AG04450 (cell line): ENCODE data around the gene KIAA1328. TPM values are rescaled to one million over a fixed set of nuclear protein-coding genes. Genes with fewer than 3 reads are reported as not detected.
"Not testable (repeated sequence)": the region's sequence is repeated elsewhere in the genome, so short reads cannot be mapped to it uniquely, and the experiment has no call there.

Experiments used
- CTCF ChIA-PET: fragments of 300-600, 350-600 bp; formaldehyde crosslinking; extraction: SDS; loops from one replicate; lab custom pipeline; 2022; ENCODE audit warnings: antibody characterized with exemption, inconsistent platforms; lab: Charles Lee
- POLR2A ChIA-PET: fragments of 350-600 bp; formaldehyde crosslinking; extraction: SDS; loops from one replicate; lab custom pipeline; 2021; ENCODE audit warnings: antibody characterized with exemption, inconsistent platforms; lab: Yijun Ruan, JAX
- DNase-seq: peaks from one replicate; pipeline ENCODE4 v3.0.0-alpha.2; 2011; ENCODE audit warnings: low read depth, low spot score
- H3K27ac ChIP-seq: one replicate; pipeline ENCODE4 v1.5.1; 2012; ENCODE audit warnings: low read depth, low read length, control low read depth
- H3K27me3 ChIP-seq: one replicate; pipeline ENCODE4 v1.6.0; 2012; ENCODE audit warnings: low read length; ENCODE audit not compliant: control insufficient read depth, insufficient read depth
- H3K4me3 ChIP-seq: 2 replicates; pipeline ENCODE4 v1.5.1; 2011; ENCODE audit warnings: mild to moderate bottlenecking, low read depth, low read length, control low read depth
- H3K9me3 ChIP-seq: 2 replicates; pipeline ENCODE4 v1.5.1; 2012; ENCODE audit warnings: low read length; ENCODE audit not compliant: control insufficient read depth, insufficient read depth
- polyA plus RNA-seq: library from polyadenylated mRNA; depleted of rRNA; stranded (reverse); fragments of >200 nt; gene quantifications from 2 replicates; pipeline ENCODE4 v1.2.3, GENCODE V29; 2011
- TF ChIP-seq, protein P1 (sequence below): IDR thresholded peaks from 2 replicates; pipeline ENCODE4 v1.5.1; 2011; ENCODE audit warnings: low read depth, low read length, control low read depth, inconsistent platforms

The KIAA1328 gene
- polyA plus RNA-seq, 1 experiment = 3.9 TPM

DNA sequence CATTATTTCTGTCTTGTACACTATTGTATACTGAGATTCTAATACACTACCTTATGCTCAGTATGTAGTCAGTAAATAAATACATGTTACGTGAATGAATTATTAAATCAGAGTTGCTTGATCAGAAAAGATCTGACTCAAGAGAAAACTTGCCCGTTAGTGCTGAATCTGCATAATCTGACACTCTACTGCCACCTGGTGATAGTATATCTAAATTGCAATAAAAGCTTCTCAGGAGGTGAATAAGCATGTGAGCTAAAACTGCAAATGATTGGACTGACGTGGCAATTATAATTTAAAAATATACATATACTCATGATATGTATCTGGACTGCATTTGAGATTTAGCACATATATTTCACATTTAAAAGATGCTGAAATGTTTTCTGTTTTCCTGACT, 70.4 kb downstream of the KIAA1328 start:
- H3K9me3 ChIP-seq = no peaks in the 10 kb centered on the region

GRCh38 chr18:36900466-36900865, 71.5 kb downstream of the KIAA1328 start:
- no peaks in the 10 kb centered on the region for H3K27me3 ChIP-seq
- H3K4me3 ChIP-seq = no peak overlapping the region
- POLR2A ChIA-PET = no interaction called here
- TF ChIP-seq, protein P1, sequence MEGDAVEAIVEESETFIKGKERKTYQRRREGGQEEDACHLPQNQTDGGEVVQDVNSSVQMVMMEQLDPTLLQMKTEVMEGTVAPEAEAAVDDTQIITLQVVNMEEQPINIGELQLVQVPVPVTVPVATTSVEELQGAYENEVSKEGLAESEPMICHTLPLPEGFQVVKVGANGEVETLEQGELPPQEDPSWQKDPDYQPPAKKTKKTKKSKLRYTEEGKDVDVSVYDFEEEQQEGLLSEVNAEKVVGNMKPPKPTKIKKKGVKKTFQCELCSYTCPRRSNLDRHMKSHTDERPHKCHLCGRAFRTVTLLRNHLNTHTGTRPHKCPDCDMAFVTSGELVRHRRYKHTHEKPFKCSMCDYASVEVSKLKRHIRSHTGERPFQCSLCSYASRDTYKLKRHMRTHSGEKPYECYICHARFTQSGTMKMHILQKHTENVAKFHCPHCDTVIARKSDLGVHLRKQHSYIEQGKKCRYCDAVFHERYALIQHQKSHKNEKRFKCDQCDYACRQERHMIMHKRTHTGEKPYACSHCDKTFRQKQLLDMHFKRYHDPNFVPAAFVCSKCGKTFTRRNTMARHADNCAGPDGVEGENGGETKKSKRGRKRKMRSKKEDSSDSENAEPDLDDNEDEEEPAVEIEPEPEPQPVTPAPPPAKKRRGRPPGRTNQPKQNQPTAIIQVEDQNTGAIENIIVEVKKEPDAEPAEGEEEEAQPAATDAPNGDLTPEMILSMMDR = no peak
- no peak for DNase-seq
- CTCF ChIA-PET = no interaction called here
- H3K27ac ChIP-seq = no peak overlapping the region
- no peaks in the 10 kb centered on the region for H3K9me3 ChIP-seq

More for the DNA sequence above, 70.4 kb downstream of the KIAA1328 start:
- TF ChIP-seq, protein P1 = no peak
- DNase-seq = no peak
- ChIA-PET CTCF (no interaction called here), POLR2A (no interaction called here)
- Histone ChIP-seq H3K27me3 (no peaks in the 10 kb centered on the region), H3K4me3 (no peak overlapping the region), H3K27ac (no peak overlapping the region)

DNA sequence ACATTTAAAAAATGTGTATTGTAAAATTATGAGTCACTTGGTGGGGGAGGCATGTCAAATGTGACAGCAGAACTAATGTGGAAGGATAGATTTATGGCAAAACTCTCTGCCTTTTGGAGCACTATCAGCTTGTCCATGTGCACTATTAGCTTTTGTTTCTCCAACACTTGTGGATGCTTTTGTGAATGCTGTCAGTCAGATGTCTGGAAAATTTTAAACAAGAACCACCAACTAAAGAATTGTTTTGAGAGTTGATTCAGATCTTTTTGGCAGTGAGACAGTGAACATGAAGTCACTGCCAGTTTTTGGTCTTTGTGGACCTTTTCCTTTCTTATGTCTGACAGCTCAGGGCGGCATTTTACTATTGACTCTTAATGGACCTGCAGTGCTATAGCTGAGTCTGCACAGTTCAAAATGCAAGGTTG, 72.4 kb downstream of the KIAA1328 start:
- TF ChIP-seq, protein P1 = no peak
- H3K27ac ChIP-seq = no peak overlapping the region
- H3K4me3 ChIP-seq = no peak overlapping the region
- ChIA-PET POLR2A (no interaction called here), CTCF (no interaction called here)
- no peaks in the 10 kb centered on the region for H3K27me3 ChIP-seq
- DNase-seq = no peak
- H3K9me3 ChIP-seq = no peaks in the 10 kb centered on the region

DNA sequence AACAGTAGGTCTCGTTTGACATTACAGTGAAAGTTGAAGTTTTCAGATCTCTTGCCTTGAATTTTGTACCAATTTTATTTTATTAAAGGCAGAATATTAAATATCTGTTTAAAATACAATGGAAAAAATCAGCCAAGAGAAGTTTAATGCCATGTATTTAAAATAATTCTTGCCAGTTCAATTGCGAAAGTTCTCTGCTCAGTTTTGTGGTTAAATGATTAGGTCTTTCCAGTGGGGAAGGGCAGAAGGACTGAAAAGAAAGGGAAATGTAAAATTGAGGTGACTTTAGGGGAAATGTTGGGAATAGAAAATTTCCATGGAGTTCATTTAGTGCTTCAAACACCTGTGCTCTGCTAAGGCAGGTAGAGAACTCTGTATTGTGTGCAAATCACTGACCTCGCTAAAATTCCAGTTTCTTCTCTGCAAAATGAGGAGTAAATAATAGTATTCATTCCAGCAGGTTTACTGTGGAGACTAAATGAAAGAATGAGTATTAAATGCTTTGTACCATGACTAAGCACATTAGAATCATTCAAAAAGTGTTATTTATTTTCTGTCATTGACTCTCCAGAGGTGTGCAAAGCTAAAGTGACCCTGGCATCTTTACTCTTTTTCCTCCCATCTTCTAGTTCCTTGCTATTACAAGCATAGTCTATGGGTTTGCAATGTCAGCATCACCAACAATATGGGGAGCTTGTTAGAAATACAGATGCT, 74.4 kb downstream of the KIAA1328 start:
- DNase-seq = no peak

DNA sequence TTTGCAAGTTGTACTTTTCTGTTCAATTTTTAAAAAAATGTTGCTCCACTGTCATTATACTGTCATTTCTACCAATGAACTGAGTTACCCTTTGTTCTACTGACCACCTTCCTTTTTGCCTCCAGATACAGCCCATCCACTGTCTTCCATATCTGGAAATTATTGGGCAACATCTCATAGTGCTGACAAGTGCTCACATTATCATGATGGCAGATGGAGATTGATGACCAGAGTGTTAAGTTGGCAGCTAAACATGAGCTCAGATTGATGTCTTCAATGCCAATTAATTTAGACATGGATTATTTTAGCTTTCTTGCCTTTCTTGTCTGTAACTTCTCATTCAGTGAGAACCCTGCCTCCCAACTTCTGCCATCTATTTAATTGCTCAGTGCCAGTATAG, 76.6 kb downstream of the KIAA1328 start:
- TF ChIP-seq, protein P1 = no peak
- Histone ChIP-seq H3K4me3 (no peak overlapping the region), H3K27ac (no peak overlapping the region), H3K9me3 (no peaks in the 10 kb centered on the region), H3K27me3 (no peaks in the 10 kb centered on the region)
- POLR2A ChIA-PET = no interaction called here
- CTCF ChIA-PET = no interaction called here
- DNase-seq = no peak

More for the DNA sequence above, 74.4 kb downstream of the KIAA1328 start:
- POLR2A ChIA-PET = no interaction called here
- no peak overlapping the region for H3K27ac ChIP-seq
- H3K4me3 ChIP-seq = no peak overlapping the region
- no peaks in the 10 kb centered on the region for H3K9me3 ChIP-seq
- CTCF ChIA-PET = no interaction called here
- TF ChIP-seq, protein P1 = no peak
- no peaks in the 10 kb centered on the region for H3K27me3 ChIP-seq

- H3K27ac ChIP-seq, H3K4me3 ChIP-seq, H3K9me3 ChIP-seq, H3K27me3 ChIP-seq, POLR2A ChIA-PET, DNase-seq: not testable (repeated sequence)
- CTCF ChIA-PET = interaction anchor here (1.1 to 1.7 kb wide), 2 partner anchors 31 to 80 kb away, joined by 3 read pairs; partner anchors contain the start of genes KIAA1328 and TPGS2
Measured at GRCh38 chr18:36909282-36909681, 80.4 kb downstream of the KIAA1328 start.
